KMS-11 (cell line): ENCODE data around the gene CCSAP.

Source experiments
- H2AFZ ChIP-seq: fragments of 200-600 bp; sonication (generic); 2 replicates; pipeline ENCODE4 v1.6.1; 2016; ENCODE audit warnings: antibody characterized with exemption, mixed run types, low read depth
- H3K27ac ChIP-seq: fragments of 200-600 bp; sonication (generic); 2 replicates; pipeline ENCODE4 v1.6.1; 2016; ENCODE audit warnings: mild to moderate bottlenecking, mixed run types
- H3K27me3 ChIP-seq: fragments of 200-600 bp; sonication (generic); 2 replicates; pipeline ENCODE4 v1.6.1; 2017; ENCODE audit warnings: mild to moderate bottlenecking, low read depth, mixed run types, moderate library complexity; ENCODE audit not compliant: insufficient read depth
- H3K36me3 ChIP-seq: fragments of 200-600 bp; sonication (generic); 2 replicates; pipeline ENCODE4 v1.6.1; 2017; ENCODE audit warnings: mild to moderate bottlenecking, mixed run types; ENCODE audit not compliant: insufficient read depth
- H3K4me1 ChIP-seq: fragments of 200-600 bp; sonication (generic); 2 replicates; pipeline ENCODE4 v1.6.1; 2016; ENCODE audit warnings: mild to moderate bottlenecking, low read depth, mixed run types; ENCODE audit not compliant: poor library complexity, severe bottlenecking
- H3K4me2 ChIP-seq: fragments of 200-600 bp; sonication (generic); 2 replicates; pipeline ENCODE4 v1.7.0; 2016; ENCODE audit warnings: mild to moderate bottlenecking, mixed run types
- H3K4me3 ChIP-seq: fragments of 200-600 bp; sonication (generic); IDR thresholded peaks from 2 replicates; pipeline ENCODE4 v1.6.1; 2017; ENCODE audit warnings: low read depth, low read length, mixed read lengths; ENCODE audit not compliant: insufficient read depth
- H3K79me2 ChIP-seq: fragments of 200-600 bp; sonication (generic); 2 replicates; pipeline ENCODE4 v1.6.1; 2016; ENCODE audit warnings: low read depth, mixed run types; ENCODE audit not compliant: insufficient read depth
- H3K9ac ChIP-seq: fragments of 200-600 bp; sonication (generic); 2 replicates; pipeline ENCODE4 v1.6.1; 2016; ENCODE audit warnings: mild to moderate bottlenecking, mixed run types
- H4K20me1 ChIP-seq: fragments of 200-600 bp; sonication (generic); 2 replicates; pipeline ENCODE4 v1.6.1; 2016; ENCODE audit warnings: mild to moderate bottlenecking, mixed run types; ENCODE audit not compliant: insufficient read depth
- TF ChIP-seq, protein P1 (sequence below): fragments of 200-600 bp; sonication (generic); conservative IDR thresholded peaks from 2 replicates; pipeline ENCODE4 v1.6.1; 2017; ENCODE audit warnings: low read depth, mild to moderate bottlenecking, antibody characterized with exemption, low read length, moderate library complexity, mixed read lengths

Gene CCSAP

DNA sequence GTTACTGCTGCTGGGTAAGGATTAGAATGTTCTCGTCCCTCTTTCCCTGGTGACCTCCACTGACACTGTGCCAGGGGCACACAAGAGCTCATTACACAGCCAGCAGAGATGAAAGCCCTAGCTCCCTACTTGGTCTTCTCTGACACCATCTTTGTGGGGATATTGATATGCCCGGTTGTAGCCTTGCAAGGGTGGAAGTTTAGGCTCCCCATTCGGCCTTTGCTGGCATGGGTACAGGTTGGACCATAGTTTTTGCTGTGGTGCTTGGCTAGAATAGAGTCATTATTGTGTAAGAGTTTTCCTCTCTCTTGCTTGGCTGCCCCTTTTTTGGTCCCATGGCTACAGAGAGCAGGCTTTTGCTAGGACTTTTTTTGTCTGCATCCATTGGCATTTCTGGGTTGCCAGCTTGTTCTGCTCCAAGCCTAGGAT is 59.6 kb downstream of the CCSAP start:
- TF ChIP-seq, protein P1, sequence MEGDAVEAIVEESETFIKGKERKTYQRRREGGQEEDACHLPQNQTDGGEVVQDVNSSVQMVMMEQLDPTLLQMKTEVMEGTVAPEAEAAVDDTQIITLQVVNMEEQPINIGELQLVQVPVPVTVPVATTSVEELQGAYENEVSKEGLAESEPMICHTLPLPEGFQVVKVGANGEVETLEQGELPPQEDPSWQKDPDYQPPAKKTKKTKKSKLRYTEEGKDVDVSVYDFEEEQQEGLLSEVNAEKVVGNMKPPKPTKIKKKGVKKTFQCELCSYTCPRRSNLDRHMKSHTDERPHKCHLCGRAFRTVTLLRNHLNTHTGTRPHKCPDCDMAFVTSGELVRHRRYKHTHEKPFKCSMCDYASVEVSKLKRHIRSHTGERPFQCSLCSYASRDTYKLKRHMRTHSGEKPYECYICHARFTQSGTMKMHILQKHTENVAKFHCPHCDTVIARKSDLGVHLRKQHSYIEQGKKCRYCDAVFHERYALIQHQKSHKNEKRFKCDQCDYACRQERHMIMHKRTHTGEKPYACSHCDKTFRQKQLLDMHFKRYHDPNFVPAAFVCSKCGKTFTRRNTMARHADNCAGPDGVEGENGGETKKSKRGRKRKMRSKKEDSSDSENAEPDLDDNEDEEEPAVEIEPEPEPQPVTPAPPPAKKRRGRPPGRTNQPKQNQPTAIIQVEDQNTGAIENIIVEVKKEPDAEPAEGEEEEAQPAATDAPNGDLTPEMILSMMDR: no peak
- Histone ChIP-seq H4K20me1 (no peaks in the 10 kb centered on the region; the same call in 1 of the 2 replicates), H2AFZ (no peak overlapping the region)

GRCh38 chr1:229282295-229282823 is 60.5 kb downstream of the CCSAP start:
- Histone ChIP-seq H2AFZ (no peak overlapping the region), H3K27me3 (no peaks in the 10 kb centered on the region), H3K27ac (no peak overlapping the region), H3K36me3 (no peaks in the 10 kb centered on the region), H3K4me1 (peaks cover 10% of the 10 kb centered on the region), H3K4me3 (no peak overlapping the region), H4K20me1 (no peaks in the 10 kb centered on the region; the same call in 1 of the 2 replicates), H3K79me2 (peaks cover 36% of the 10 kb centered on the region), H3K4me2 (no peak overlapping the region), H3K9ac (no peak overlapping the region)
- TF ChIP-seq, protein P1: no peak

More for the DNA sequence above, 59.6 kb downstream of the CCSAP start:
- Histone ChIP-seq H3K27ac (no peak overlapping the region), H3K4me1 (peaks cover 10% of the 10 kb centered on the region), H3K4me3 (no peak overlapping the region), H3K9ac (no peak overlapping the region), H3K36me3 (no peaks in the 10 kb centered on the region), H3K4me2 (no peak overlapping the region), H3K79me2 (peaks cover 36% of the 10 kb centered on the region), H3K27me3 (no peaks in the 10 kb centered on the region)

GRCh38 chr1:229281339-229281926 is 61.4 kb downstream of the CCSAP start:
- no peaks in the 10 kb centered on the region; the same call in 1 of the 2 replicates for H4K20me1 ChIP-seq
- peaks cover 8% of the 10 kb centered on the region for H3K4me1 ChIP-seq
- no peak overlapping the region for H3K4me3 ChIP-seq
- H3K79me2 ChIP-seq: peaks cover 36% of the 10 kb centered on the region
- H2AFZ ChIP-seq: no peak overlapping the region
- no peak overlapping the region for H3K4me2 ChIP-seq
- no peak overlapping the region for H3K9ac ChIP-seq
- no peak overlapping the region for H3K27ac ChIP-seq
- H3K27me3 ChIP-seq: no peaks in the 10 kb centered on the region
- H3K36me3 ChIP-seq: no peaks in the 10 kb centered on the region
- TF ChIP-seq, protein P1: no peak

DNA sequence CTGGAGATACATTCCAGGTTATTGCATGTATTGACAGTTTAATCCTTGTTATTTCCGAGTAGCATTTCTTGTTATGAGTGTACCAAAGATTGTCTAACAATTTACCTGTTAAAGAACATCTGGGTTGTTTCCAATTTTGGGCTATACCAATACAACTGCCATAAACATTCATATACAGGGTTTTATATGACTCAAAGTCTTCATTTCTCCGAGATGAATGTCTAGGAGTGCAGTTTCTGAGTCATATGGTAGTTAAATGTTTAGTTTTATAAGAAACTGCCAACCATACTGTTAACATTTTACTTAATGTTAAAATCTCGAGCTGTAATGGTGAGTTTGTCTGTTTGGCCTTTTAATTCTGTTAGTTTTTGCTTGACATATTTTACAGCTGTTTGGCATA is 61.9 kb downstream of the CCSAP start:
- Histone ChIP-seq H3K36me3 (no peaks in the 10 kb centered on the region), H3K4me2 (no peak overlapping the region), H3K27ac (no peak overlapping the region), H4K20me1 (no peaks in the 10 kb centered on the region; the same call in 1 of the 2 replicates), H3K4me1 (peaks cover 3% of the 10 kb centered on the region), H3K79me2 (peaks cover 36% of the 10 kb centered on the region), H3K4me3 (no peak overlapping the region), H3K9ac (no peak overlapping the region), H2AFZ (no peak overlapping the region), H3K27me3 (no peaks in the 10 kb centered on the region)
- TF ChIP-seq, protein P1: no peak
